HFFc6 (cell line): ENCODE measurements around the gene CDH13. TPM values are rescaled to one million over a fixed set of nuclear protein-coding genes. Genes with fewer than 3 reads are reported as not detected.

Experiments used
- DNase-seq: peaks from one replicate; pipeline ENCODE4 v3.0.0-alpha.2; 2018
- H3K27ac Mint-ChIP-seq: 2 replicates; pipeline ENCODE4 v1.8.0; 2020; ENCODE audit warnings: mild to moderate bottlenecking, mixed read lengths
- H3K27me3 Mint-ChIP-seq: 2 replicates; pipeline ENCODE4 v1.8.0; 2021; ENCODE audit warnings: mild to moderate bottlenecking, moderate library complexity, mixed read lengths; ENCODE audit not compliant: insufficient read depth
- H3K36me3 Mint-ChIP-seq: 2 replicates; pipeline ENCODE4 v1.8.0; 2021; ENCODE audit warnings: low read depth, mixed read lengths
- H3K4me1 Mint-ChIP-seq: 2 replicates; pipeline ENCODE4 v1.8.0; 2020; ENCODE audit warnings: low read depth, mixed read lengths
- H3K4me3 Mint-ChIP-seq: 2 replicates; pipeline ENCODE4 v1.8.0; 2020; ENCODE audit warnings: mild to moderate bottlenecking, moderate library complexity, mixed read lengths
- H3K9me3 Mint-ChIP-seq: 2 replicates; pipeline ENCODE4 v1.8.0; 2020; ENCODE audit warnings: mild to moderate bottlenecking, mixed read lengths
- total RNA-seq, 6 experiments: library from RNA; stranded (reverse); fragmentation: NEBNext Ultra II Directional; extraction: Animal tissue kit (Norgen Biotek cat#: 25700); gene quantifications; 2 replicates in 1 of 6; 3 replicates in 5 of 6; pipeline ENCODE4 v1.2.3, GENCODE V29; 2021
- TF ChIP-seq, protein P1 (sequence below): fragments of 200-600 bp; sonication (generic); IDR thresholded peaks from 2 replicates; pipeline ENCODE4 v1.5.0; 2021; ENCODE audit warnings: antibody characterized with exemption, mild to moderate bottlenecking

Gene CDH13
- total RNA-seq, 6 experiments from 2014 or later = 3.6 to 14.7 (median 4.7) TPM

- H3K36me3 Mint-ChIP-seq = no peaks in the 10 kb centered on the region
- peaks cover 28% of the 10 kb centered on the region; the same call in 1 of the 2 replicates for H3K9me3 Mint-ChIP-seq
- no peaks in the 10 kb centered on the region; the same call in 1 of the 2 replicates for H3K27me3 Mint-ChIP-seq
- peaks cover 6% of the 10 kb centered on the region; the same call in 1 of the 2 replicates for H3K4me1 Mint-ChIP-seq
- DNase-seq = no peak
- TF ChIP-seq, protein P1, sequence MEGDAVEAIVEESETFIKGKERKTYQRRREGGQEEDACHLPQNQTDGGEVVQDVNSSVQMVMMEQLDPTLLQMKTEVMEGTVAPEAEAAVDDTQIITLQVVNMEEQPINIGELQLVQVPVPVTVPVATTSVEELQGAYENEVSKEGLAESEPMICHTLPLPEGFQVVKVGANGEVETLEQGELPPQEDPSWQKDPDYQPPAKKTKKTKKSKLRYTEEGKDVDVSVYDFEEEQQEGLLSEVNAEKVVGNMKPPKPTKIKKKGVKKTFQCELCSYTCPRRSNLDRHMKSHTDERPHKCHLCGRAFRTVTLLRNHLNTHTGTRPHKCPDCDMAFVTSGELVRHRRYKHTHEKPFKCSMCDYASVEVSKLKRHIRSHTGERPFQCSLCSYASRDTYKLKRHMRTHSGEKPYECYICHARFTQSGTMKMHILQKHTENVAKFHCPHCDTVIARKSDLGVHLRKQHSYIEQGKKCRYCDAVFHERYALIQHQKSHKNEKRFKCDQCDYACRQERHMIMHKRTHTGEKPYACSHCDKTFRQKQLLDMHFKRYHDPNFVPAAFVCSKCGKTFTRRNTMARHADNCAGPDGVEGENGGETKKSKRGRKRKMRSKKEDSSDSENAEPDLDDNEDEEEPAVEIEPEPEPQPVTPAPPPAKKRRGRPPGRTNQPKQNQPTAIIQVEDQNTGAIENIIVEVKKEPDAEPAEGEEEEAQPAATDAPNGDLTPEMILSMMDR = no peak
- no peak overlapping the region for H3K4me3 Mint-ChIP-seq
- no peak overlapping the region for H3K27ac Mint-ChIP-seq
Measured at GRCh38 chr16:82991966-82992675, 365.4 kb downstream of the CDH13 start.

DNA sequence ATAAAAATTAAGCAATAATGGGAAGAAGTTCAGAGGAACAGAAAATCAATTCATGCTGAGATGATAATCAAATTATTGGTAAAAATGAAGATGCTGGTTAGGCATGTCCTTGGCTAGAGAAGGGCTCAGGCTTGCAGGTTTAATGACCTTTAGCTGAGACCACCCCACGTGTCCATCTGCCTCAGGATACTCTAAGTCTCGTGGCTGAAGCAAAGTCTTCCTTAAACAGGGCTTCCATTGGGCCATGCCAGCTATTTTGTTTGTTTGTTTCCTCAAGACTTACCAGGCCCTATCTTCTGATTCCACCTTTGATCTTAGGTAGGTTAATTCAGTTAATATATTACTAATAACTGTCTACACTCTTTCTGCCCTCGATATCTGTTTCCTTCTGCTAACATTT, 366.0 kb downstream of the CDH13 start:
- H3K4me3 Mint-ChIP-seq = no peak overlapping the region
- no peak for DNase-seq
- H3K9me3 Mint-ChIP-seq = peaks cover 27% of the 10 kb centered on the region; the same call in 1 of the 2 replicates
- H3K27ac Mint-ChIP-seq = no peak overlapping the region
- no peaks in the 10 kb centered on the region for H3K36me3 Mint-ChIP-seq
- TF ChIP-seq, protein P1 = no peak
- H3K4me1 Mint-ChIP-seq = peaks cover 6% of the 10 kb centered on the region; the same call in 1 of the 2 replicates
- H3K27me3 Mint-ChIP-seq = no peaks in the 10 kb centered on the region; the same call in 1 of the 2 replicates

DNA sequence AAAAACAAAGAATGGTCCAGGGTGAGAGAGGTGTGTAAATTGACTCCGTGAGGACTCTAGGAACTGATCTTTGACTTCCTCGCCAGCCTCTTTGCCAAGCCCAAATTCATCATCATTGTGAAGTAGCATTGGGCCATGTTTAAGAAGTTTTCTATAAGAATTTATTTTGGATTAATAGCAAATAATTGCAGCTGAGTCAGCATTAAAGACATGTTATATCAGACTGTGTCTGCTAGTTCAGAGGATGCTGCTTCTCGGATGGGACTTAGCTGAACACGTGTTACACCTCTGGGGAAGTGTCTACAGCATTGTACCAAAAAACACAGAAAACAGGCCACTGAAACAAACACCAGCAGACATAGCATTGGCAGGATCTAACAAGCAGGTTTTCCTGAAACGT, 366.6 kb downstream of the CDH13 start:
- Mint-ChIP-seq H3K4me3 (no peak overlapping the region), H3K36me3 (no peaks in the 10 kb centered on the region), H3K27ac (no peak overlapping the region), H3K9me3 (peaks cover 20% of the 10 kb centered on the region; the same call in 1 of the 2 replicates), H3K4me1 (peaks cover 6% of the 10 kb centered on the region; the same call in 1 of the 2 replicates), H3K27me3 (no peaks in the 10 kb centered on the region; the same call in 1 of the 2 replicates)
- TF ChIP-seq, protein P1 = no peak
- DNase-seq = no peak

DNA sequence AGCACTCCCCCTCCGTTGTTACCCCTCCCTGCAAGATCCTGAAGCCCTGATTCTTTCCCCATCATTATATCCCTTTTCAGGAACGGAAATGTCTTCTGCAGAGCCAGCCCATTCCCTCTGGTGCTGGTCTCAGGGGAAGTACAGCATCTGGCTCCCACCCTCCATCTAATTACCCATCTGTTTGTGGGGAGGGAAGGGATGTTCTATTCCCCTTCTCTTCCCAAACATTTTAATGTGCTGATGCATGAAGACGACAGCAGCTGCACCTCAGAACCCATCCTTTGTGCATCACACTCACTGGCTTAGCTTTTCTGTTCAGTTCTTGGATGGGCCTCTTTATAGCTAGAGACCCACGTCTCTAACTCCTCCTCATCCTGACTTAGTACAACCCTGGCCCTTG, 367.2 kb downstream of the CDH13 start:
- Mint-ChIP-seq H3K27ac (no peak overlapping the region), H3K9me3 (peaks cover 21% of the 10 kb centered on the region), H3K4me3 (no peak overlapping the region), H3K4me1 (peaks cover 6% of the 10 kb centered on the region; the same call in 1 of the 2 replicates), H3K27me3 (no peaks in the 10 kb centered on the region; the same call in 1 of the 2 replicates), H3K36me3 (no peaks in the 10 kb centered on the region)
- no peak for DNase-seq
- TF ChIP-seq, protein P1 = no peak

GRCh38 chr16:82995286-82995923, 368.6 kb downstream of the CDH13 start:
- Mint-ChIP-seq H3K4me3 (no peak overlapping the region), H3K9me3 (peaks cover 17% of the 10 kb centered on the region), H3K27ac (no peak overlapping the region), H3K36me3 (no peaks in the 10 kb centered on the region), H3K4me1 (no peaks in the 10 kb centered on the region; the same call in 1 of the 2 replicates), H3K27me3 (peaks cover 1% of the 10 kb centered on the region; the same call in 1 of the 2 replicates)
- TF ChIP-seq, protein P1 = no peak
- DNase-seq = no peak
